ENCODE data around the gene ZSCAN10.

Gene ZSCAN10

GRCh38 chr16:3127745-3128144, 28.7 kb upstream of the ZSCAN10 start:
- no peak for DNase-seq (ENCODE audit: low spot score)
- POLR2A ChIA-PET (ENCODE audit: low non-redundant PET), result no interaction called here
- TF ChIP-seq CTCF (conservative IDR thresholded peaks at IDR 0.05; ENCODE audit: low read depth), result no peak
- CTCF ChIA-PET, result interaction anchor here (0.6 to 3.5 kb wide), 5 partner anchors 13 to 867 kb away, joined by 3 to 48 read pairs (median 4); no protein-coding TSS in a partner anchor
- H3K27ac ChIP-seq, result peak overlapping the region; percentile 72

DNA sequence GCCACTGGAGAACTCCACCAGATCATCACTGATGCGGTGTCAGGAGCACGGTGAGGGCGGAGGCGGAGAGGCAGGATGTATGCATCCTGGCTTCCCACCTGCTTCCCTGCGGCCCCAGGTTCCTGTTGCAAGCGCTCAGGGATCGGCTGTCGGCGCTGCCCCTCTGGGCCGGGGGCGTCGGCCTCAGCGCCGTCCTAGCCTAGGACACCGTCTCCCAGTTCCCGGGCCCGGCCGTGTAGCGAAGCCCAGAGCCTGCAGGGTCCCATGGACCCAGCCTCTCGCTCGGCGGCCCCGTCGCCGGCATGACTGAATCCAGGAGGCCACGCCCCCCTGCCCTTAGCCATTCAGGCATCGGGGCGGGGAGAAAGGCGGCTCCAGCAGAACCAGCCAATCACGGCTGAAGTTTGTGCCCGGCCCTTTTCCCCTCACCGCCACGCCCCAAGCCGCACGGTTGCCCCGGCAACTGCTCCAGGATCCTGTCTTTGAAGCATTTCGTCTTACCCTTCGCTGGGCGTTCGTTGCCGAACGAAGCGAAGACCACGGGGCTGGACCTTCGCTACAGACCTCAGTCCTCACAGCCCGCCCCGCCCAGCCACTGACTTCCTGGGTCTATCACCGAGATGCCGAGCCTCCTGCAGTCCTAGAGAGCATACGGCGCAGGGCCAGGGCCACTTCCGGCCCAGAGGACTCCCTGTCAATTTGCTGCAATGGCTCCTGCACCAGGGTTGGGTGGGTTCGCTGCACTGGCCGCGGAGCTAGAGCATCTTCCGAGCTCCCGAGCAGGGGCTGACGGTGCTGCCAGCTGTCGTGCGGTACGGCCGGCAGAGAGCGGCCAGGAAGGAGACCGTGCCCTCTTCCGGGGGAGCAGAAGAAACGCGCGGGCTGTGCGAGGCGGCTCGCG, 25.1 kb upstream of the ZSCAN10 start:
- POLR2A ChIA-PET (ENCODE audit: low non-redundant PET), result no interaction called here

GRCh38 chr16:3122926-3123570, 24.0 kb upstream of the ZSCAN10 start:
- no peak for DNase-seq (ENCODE audit: low spot score)
- POLR2A ChIA-PET (ENCODE audit: low non-redundant PET), result interaction anchor here (0.6 kb wide), 1 partner anchor 496 kb away, joined by 5 read pairs; no protein-coding TSS in a partner anchor
- CTCF ChIA-PET, result interaction anchor here (0.5 to 1.9 kb wide), 2 partner anchors 22 to 376 kb away, joined by 4 read pairs; no protein-coding TSS in a partner anchor
- H3K27ac ChIP-seq, result no peak overlapping the region
- TF ChIP-seq CTCF (conservative IDR thresholded peaks at IDR 0.05; ENCODE audit: low read depth), result no peak

More for the DNA sequence above, 25.1 kb upstream of the ZSCAN10 start:
- CTCF ChIA-PET, result interaction anchor here (0.6 kb wide), 1 partner anchor 35 kb away, joined by 3 read pairs; no protein-coding TSS in a partner anchor
- peak overlapping the region; percentile 95 for H3K27ac ChIP-seq
- no peak for TF ChIP-seq CTCF (conservative IDR thresholded peaks at IDR 0.05; ENCODE audit: low read depth)
- DNase-seq (ENCODE audit: low spot score), result peak; percentile 94

DNA sequence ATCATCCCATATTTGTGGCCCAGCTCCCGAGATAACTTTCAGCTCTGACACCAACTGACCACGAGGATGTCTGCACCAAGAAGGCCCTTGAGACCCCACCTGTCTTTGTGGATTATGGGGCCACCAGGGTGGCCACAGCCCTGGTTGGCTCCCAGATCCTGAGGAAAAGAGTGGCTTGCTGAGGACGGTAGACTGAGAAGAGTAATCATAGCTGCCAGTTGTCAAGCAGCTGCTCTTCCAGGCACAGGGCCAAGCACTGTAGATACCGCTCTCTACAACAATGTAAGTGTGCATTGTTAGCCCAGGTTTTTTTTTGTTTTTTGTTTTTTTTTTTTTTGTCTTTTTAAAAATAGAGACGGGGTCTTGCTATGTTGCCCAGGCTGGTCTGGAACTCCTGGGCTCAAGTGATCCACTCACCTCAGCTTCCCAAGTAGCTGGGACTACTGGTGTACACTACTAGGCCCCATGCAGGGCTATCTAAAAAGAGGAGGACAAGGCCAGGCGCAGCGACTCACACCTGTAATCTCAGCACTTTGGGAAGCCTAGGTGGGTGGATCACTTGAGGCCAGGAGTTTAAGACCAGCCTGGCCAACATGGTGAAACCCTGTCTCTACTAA, 22.9 kb upstream of the ZSCAN10 start:
- POLR2A ChIA-PET (ENCODE audit: low non-redundant PET), result no interaction called here
- CTCF ChIA-PET, result interaction anchor here (0.6 to 1.9 kb wide), 2 partner anchors 21 to 118 kb away, joined by 3 to 4 read pairs; no protein-coding TSS in a partner anchor
- DNase-seq (ENCODE audit: low spot score), result no peak
- TF ChIP-seq CTCF (conservative IDR thresholded peaks at IDR 0.05; ENCODE audit: low read depth), result no peak
- no peak overlapping the region for H3K27ac ChIP-seq

- DNase-seq (ENCODE audit: low spot score), result no peak
- 0 out of 2 replicates have a peak overlapping the region, but pooled peaks have one; percentile 13 for H3K27ac ChIP-seq
- CTCF ChIA-PET, result interaction anchor here (1.0 kb wide), 1 partner anchor 69 kb away, joined by 3 read pairs; no protein-coding TSS in a partner anchor
- POLR2A ChIA-PET (ENCODE audit: low non-redundant PET), result no interaction called here
- TF ChIP-seq CTCF (conservative IDR thresholded peaks at IDR 0.05; ENCODE audit: low read depth), result no peak
Measured at GRCh38 chr16:3120435-3120834, 21.3 kb upstream of the ZSCAN10 start.
